Measurements from ENCODE around the gene FNDC3A. TPM values are rescaled to one million over a fixed set of nuclear protein-coding genes. Genes with fewer than 3 reads are reported as not detected.

FNDC3A gene
- total and polyA plus RNA-seq, 9 of the 15 experiments (the other 6 are each of a cell fraction or from before 2014, with no cell fraction given): 4.1 to 22.0 (median 13.5) TPM

DNA sequence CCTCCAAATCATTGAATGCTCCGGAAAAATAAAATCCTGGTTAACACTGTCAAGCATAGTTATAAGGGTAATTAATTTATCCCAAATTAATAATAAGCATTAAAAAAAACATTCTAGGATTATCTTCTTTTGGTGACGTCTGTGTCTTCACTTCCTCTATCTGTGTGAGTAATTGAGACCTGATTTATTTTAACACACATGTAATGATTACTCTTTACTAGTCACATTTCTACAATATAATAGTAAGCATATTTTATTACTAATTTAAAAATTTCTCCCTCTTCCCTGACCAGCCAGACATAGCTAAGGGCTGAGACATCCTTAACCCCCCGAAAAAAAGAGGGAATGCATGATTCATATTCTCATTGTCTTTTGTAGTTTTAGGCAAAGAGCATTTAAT lies 2.3 kb downstream of the FNDC3A start:
- intact Hi-C loops (cut with micrococcal nuclease): loop anchor here (5.0 kb wide), 1 partner anchor 84 kb away; no protein-coding TSS in a partner anchor
- no peak for FAIRE-seq
- H3K27me3 ChIP-seq (ENCODE audit: control insufficient read depth in 2 of 2, insufficient read depth in 2 of 2, low read length in 2 of 2): no peaks in the 10 kb centered on the region
- H3K4me1 ChIP-seq (replicated peaks in 1 of 2; ENCODE audit: control insufficient read depth in 2 of 2, insufficient read depth in 2 of 2, low read length in 2 of 2): peaks cover 4 to 8% of the 10 kb centered on the region in 2 experiments; a peak in 2 of 5 replicates
- H4K20me1 ChIP-seq (replicated peaks; ENCODE audit: control insufficient read depth, insufficient read depth, low read length): no peaks in the 10 kb centered on the region
- H3K4me3 ChIP-seq: peak overlapping the region; percentile 32
- ChIA-PET POLR2A (no interaction called here), CTCF (ENCODE audit: low intra/inter-chr PET ratio) (no interaction called here)
- peak overlapping the region; percentile 19; the same call in 1 of the 3 replicates for H3K27ac ChIP-seq (ENCODE audit: extremely low read depth, low read depth, low read length)
- ATAC-seq: no peak
- H3K79me2 ChIP-seq (ENCODE audit: control insufficient read depth, insufficient read depth, low read length): peaks cover 65% of the 10 kb centered on the region
- H3K9me3 ChIP-seq (replicated peaks; ENCODE audit: control insufficient read depth, insufficient read depth, low read depth, low read length): peaks cover 8% of the 10 kb centered on the region; the same call in 1 of the 2 replicates
- peak overlapping the region in 1 of 2 experiments; percentile 77; a peak in 2 of 4 replicates for H3K9ac ChIP-seq (ENCODE audit: insufficient read depth in 1 of 2, low read depth in 2 of 2, low read length in 2 of 2)
- DNase-seq (ENCODE audit: extremely low read depth in 1 of 4, low spot score in 3 of 4): no peak
- peaks cover 2% of the 10 kb centered on the region; the same call in 1 of the 3 replicates for H3K36me3 ChIP-seq (ENCODE audit: control insufficient read depth, insufficient read depth, low read length)
- 0% methylated on average over 3 of the region's 3 CpGs for WGBS (ENCODE audit: insufficient coverage, low coverage, missing lambda C conversion rate)
- H3K4me2 ChIP-seq (ENCODE audit: insufficient read depth, low read length): peak overlapping the region; percentile 38; the same call in 1 of the 2 replicates
- in situ Hi-C loops (cut with MboI): no loop called here
- no peaks in the 10 kb centered on the region for H3K9me1 ChIP-seq (ENCODE audit: control insufficient read depth, insufficient read depth, low read length)
- no TSS peak for BruUV-seq (replicated peaks)
- H2AFZ ChIP-seq (ENCODE audit: low read depth, low read length): no peak overlapping the region
- TF ChIP-seq SREBF2 (CRISPR knock-in tag; IDR thresholded peaks at IDR 0.05) (no peak), MTF1 (CRISPR knock-in tag; IDR thresholded peaks at IDR 0.05; ENCODE audit: borderline replicate concordance) (no peak), MCM2 (IDR thresholded peaks at IDR 0.05; ENCODE audit: low read depth) (no peak), RFX1 (IDR thresholded peaks at IDR 0.05) (no peak), RBM15 (IDR thresholded peaks at IDR 0.05; ENCODE audit: insufficient read depth, low read length) (no peak), ZNF699 (CRISPR knock-in tag; IDR thresholded peaks at IDR 0.05; ENCODE audit: insufficient replicate concordance) (no peak), ZNF778 (CRISPR knock-in tag; IDR thresholded peaks at IDR 0.05) (no peak), ZKSCAN8 (CRISPR knock-in tag; IDR thresholded peaks at IDR 0.05) (no peak), ZNF212 (CRISPR knock-in tag; IDR thresholded peaks at IDR 0.05) (no peak), ZFP1 (CRISPR knock-in tag; IDR thresholded peaks at IDR 0.05) (no peak), POLR3G (IDR thresholded peaks at IDR 0.05; ENCODE audit: extremely low read depth, insufficient read length, insufficient replicate concordance) (no peak)
- TF ChIP-seq, protein P1, sequence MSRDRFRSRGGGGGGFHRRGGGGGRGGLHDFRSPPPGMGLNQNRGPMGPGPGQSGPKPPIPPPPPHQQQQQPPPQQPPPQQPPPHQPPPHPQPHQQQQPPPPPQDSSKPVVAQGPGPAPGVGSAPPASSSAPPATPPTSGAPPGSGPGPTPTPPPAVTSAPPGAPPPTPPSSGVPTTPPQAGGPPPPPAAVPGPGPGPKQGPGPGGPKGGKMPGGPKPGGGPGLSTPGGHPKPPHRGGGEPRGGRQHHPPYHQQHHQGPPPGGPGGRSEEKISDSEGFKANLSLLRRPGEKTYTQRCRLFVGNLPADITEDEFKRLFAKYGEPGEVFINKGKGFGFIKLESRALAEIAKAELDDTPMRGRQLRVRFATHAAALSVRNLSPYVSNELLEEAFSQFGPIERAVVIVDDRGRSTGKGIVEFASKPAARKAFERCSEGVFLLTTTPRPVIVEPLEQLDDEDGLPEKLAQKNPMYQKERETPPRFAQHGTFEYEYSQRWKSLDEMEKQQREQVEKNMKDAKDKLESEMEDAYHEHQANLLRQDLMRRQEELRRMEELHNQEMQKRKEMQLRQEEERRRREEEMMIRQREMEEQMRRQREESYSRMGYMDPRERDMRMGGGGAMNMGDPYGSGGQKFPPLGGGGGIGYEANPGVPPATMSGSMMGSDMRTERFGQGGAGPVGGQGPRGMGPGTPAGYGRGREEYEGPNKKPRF (IDR thresholded peaks at IDR 0.05; ENCODE audit: low read depth, low read length): no peak
- TF ChIP-seq, protein P2, sequence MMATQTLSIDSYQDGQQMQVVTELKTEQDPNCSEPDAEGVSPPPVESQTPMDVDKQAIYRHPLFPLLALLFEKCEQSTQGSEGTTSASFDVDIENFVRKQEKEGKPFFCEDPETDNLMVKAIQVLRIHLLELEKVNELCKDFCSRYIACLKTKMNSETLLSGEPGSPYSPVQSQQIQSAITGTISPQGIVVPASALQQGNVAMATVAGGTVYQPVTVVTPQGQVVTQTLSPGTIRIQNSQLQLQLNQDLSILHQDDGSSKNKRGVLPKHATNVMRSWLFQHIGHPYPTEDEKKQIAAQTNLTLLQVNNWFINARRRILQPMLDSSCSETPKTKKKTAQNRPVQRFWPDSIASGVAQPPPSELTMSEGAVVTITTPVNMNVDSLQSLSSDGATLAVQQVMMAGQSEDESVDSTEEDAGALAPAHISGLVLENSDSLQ (IDR thresholded peaks at IDR 0.05): no peak
